ENCODE measurements around the gene RPS6KA4. TPM values are rescaled to one million over a fixed set of nuclear protein-coding genes. Genes with fewer than 3 reads are reported as not detected.
A peak's percentile ranks its signal among the peaks of the same experiment; 100 is the strongest.

Gene RPS6KA4
- total RNA-seq, 2 experiments from 2014 or later, result 7.3 to 9.2 TPM

GRCh38 chr11:64361659-64362058 lies 2.7 kb downstream of the RPS6KA4 start:
- Histone ChIP-seq H3K4me1 (ENCODE audit: insufficient read depth, low read length) (peaks cover 35% of the 10 kb centered on the region), H3K36me3 (ENCODE audit: insufficient read depth, low read length) (peaks cover 61% of the 10 kb centered on the region), H3K27me3 (ENCODE audit: control insufficient read depth in 1 of 2, insufficient read depth in 2 of 2, low read length in 2 of 2) (no peaks in the 10 kb centered on the region), H3K4me3 (ENCODE audit: low read length) (no peak overlapping the region), H3K27ac (ENCODE audit: low read depth in 1 of 2, low read length in 2 of 2) (no peak overlapping the region), H3K9me3 (ENCODE audit: control insufficient read depth in 1 of 2, insufficient read depth in 1 of 2, low read length in 2 of 2) (no peaks in the 10 kb centered on the region)
- ATAC-seq (ENCODE audit: poor library complexity) (no peak), DNase-seq (peak in 1 of 14 experiments; percentile 25)
- no peak overlapping the region for H3K27ac Mint-ChIP-seq
- intact Hi-C loops (cut with DNase I, micrococcal nuclease), result loop anchor here in 1 of 2 experiments (10.0 kb wide), 1 partner anchor 293 kb away; no protein-coding TSS in a partner anchor
- CTCF ChIA-PET, result no interaction called here
- peaks cover 60% of the 10 kb centered on the region for H3K36me3 Mint-ChIP-seq (ENCODE audit: low read depth)
- peak overlapping the region; percentile 25 for H3K4me3 Mint-ChIP-seq
- H3K27me3 Mint-ChIP-seq, result no peaks in the 10 kb centered on the region
- TF ChIP-seq, protein P1, sequence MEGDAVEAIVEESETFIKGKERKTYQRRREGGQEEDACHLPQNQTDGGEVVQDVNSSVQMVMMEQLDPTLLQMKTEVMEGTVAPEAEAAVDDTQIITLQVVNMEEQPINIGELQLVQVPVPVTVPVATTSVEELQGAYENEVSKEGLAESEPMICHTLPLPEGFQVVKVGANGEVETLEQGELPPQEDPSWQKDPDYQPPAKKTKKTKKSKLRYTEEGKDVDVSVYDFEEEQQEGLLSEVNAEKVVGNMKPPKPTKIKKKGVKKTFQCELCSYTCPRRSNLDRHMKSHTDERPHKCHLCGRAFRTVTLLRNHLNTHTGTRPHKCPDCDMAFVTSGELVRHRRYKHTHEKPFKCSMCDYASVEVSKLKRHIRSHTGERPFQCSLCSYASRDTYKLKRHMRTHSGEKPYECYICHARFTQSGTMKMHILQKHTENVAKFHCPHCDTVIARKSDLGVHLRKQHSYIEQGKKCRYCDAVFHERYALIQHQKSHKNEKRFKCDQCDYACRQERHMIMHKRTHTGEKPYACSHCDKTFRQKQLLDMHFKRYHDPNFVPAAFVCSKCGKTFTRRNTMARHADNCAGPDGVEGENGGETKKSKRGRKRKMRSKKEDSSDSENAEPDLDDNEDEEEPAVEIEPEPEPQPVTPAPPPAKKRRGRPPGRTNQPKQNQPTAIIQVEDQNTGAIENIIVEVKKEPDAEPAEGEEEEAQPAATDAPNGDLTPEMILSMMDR (IDR thresholded peaks at IDR 0.05), result no peak
- POLR2A ChIA-PET, result no interaction called here
- H3K9me3 Mint-ChIP-seq, result no peaks in the 10 kb centered on the region
- peaks cover 21% of the 10 kb centered on the region for H3K4me1 Mint-ChIP-seq (ENCODE audit: low read depth)

DNA sequence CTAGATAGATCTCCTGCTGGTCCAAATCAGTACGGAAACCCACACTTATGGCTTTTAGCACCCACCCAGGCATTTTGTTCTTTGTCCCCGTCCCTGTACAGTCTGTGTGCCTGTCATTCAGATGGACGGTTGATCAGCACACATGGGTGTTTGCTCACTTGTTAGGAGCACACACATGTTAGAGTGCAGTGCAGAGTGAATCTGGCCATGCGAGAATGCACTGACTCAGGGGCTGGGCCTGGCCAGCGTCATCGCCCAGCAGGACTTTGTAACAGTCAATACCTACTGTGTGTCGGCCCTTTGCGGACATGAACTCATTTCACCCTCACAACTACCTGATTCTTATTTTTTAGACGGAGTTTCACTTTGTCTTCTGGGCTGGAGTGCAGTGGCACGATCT lies 3.4 kb downstream of the RPS6KA4 start:
- TF ChIP-seq, protein P1 (IDR thresholded peaks at IDR 0.05), result no peak
- ATAC-seq (ENCODE audit: poor library complexity) (no peak), DNase-seq (no peak)
- peaks cover 32% of the 10 kb centered on the region for H3K4me1 ChIP-seq (ENCODE audit: insufficient read depth, low read length)
- H3K9me3 Mint-ChIP-seq, result no peaks in the 10 kb centered on the region
- no peaks in the 10 kb centered on the region for H3K27me3 Mint-ChIP-seq
- H3K4me3 Mint-ChIP-seq, result peak overlapping the region; percentile 43
- H3K27ac ChIP-seq (ENCODE audit: low read depth in 1 of 2, low read length in 2 of 2), result no peak overlapping the region
- H3K36me3 Mint-ChIP-seq (ENCODE audit: low read depth), result peaks cover 63% of the 10 kb centered on the region
- intact Hi-C loops (cut with DNase I, micrococcal nuclease), result loop anchor here in 1 of 2 experiments (10.0 kb wide), 1 partner anchor 292 kb away; no protein-coding TSS in a partner anchor
- POLR2A ChIA-PET, result no interaction called here
- peaks cover 20% of the 10 kb centered on the region for H3K4me1 Mint-ChIP-seq (ENCODE audit: low read depth)
- no peaks in the 10 kb centered on the region for H3K9me3 ChIP-seq (ENCODE audit: control insufficient read depth in 1 of 2, insufficient read depth in 1 of 2, low read length in 2 of 2)
- CTCF ChIA-PET, result no interaction called here
- no peak overlapping the region for H3K27ac Mint-ChIP-seq
- no peaks in the 10 kb centered on the region for H3K27me3 ChIP-seq (ENCODE audit: control insufficient read depth in 1 of 2, insufficient read depth in 2 of 2, low read length in 2 of 2)
- H3K36me3 ChIP-seq (ENCODE audit: insufficient read depth, low read length), result peaks cover 59% of the 10 kb centered on the region
- H3K4me3 ChIP-seq (ENCODE audit: low read length), result no peak overlapping the region

DNA sequence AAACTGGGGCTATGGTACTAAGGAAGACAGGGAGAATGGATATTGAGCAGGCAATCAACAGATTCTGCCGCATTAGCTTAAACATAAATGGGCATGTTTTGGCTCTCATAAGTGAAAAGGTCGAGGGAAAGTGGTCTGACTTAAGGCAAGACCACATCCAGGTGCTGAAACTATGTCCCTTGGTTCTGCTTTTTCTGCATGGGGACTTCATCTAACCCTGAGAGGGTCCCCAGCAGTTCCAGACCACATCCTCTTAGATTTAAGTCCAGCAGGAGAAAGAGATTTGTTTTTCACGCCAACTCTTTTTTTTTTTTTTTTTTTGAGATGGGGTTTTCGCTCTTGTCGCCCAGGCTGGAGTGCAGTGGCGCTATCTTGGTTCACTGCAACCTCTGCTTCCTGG lies 5.5 kb downstream of the RPS6KA4 start:
- no peaks in the 10 kb centered on the region for H3K9me3 ChIP-seq (ENCODE audit: control insufficient read depth in 1 of 2, insufficient read depth in 1 of 2, low read length in 2 of 2)
- H3K36me3 ChIP-seq (ENCODE audit: insufficient read depth, low read length), result peaks cover 71% of the 10 kb centered on the region
- Mint-ChIP-seq H3K27ac (no peak overlapping the region), H3K9me3 (no peaks in the 10 kb centered on the region), H3K4me1 (ENCODE audit: low read depth) (peaks cover 11% of the 10 kb centered on the region), H3K4me3 (no peak overlapping the region), H3K27me3 (no peaks in the 10 kb centered on the region), H3K36me3 (ENCODE audit: low read depth) (peaks cover 62% of the 10 kb centered on the region)
- TF ChIP-seq, protein P1 (IDR thresholded peaks at IDR 0.05), result no peak
- H3K27ac ChIP-seq (ENCODE audit: low read depth in 1 of 2, low read length in 2 of 2), result no peak overlapping the region
- no peak overlapping the region for H3K4me3 ChIP-seq (ENCODE audit: low read length)
- no peaks in the 10 kb centered on the region for H3K27me3 ChIP-seq (ENCODE audit: control insufficient read depth in 1 of 2, insufficient read depth in 2 of 2, low read length in 2 of 2)
- CTCF ChIA-PET, result no interaction called here
- DNase-seq, result no peak
- H3K4me1 ChIP-seq (ENCODE audit: insufficient read depth, low read length), result peaks cover 14% of the 10 kb centered on the region
- ATAC-seq (ENCODE audit: poor library complexity), result no peak
- intact Hi-C loops (cut with DNase I, micrococcal nuclease), result loop anchor here in 1 of 2 experiments (10.0 kb wide), 1 partner anchor 290 kb away; no protein-coding TSS in a partner anchor
- POLR2A ChIA-PET, result no interaction called here
